A673 (cell line): ENCODE results near the gene ABR.

Experiments used
- CTCF ChIP-seq: fragments of 300-800, 200-600 bp; sonication (generic); conservative IDR thresholded peaks from 2 replicates; pipeline ENCODE4 v1.5.1; 2017; ENCODE audit warnings: low read depth, mild to moderate bottlenecking, antibody characterized with exemption, low read length, moderate library complexity, mixed read lengths
- EZH2 ChIP-seq: fragments of 200-600 bp; sonication (generic); IDR thresholded peaks from 2 replicates; pipeline ENCODE4 v1.6.1; 2017; ENCODE audit warnings: borderline replicate concordance, low read depth, mild to moderate bottlenecking, mixed read lengths, antibody characterized with exemption, low read length; ENCODE audit not compliant: poor library complexity, severe bottlenecking

DNA sequence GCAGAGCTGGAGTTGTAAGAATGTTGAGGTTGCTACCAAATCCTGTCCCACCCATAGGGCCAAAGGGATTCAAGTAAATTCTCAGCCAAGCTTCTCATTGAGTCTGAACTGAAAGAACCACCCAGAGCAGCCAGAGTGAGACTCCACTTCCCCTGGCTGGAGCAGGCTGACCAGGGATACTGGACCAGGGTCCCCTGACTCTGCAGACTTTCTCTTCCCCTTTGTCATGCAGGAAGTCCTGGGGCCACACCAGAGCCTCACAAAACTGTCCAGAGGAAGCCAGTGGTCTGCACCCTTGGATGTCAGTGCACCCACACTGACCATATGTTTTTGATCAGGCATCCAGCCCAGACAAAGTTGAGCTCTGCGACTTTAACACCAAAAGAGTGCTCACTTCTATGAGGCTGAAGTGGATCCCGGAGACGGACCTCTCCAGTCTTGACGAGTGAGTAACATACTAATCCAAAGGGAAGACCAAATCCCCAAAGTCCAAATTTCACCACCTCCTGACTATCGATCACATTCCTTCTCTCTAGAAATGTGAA lies 204.3 kb downstream of the ABR start:
- no peak for TF ChIP-seq EZH2
- no peak for TF ChIP-seq CTCF
